HG03045 (cell line): ENCODE measurements around the gene USB1.

Source experiments
- ATAC-seq: cut with Tn5 transposase; IDR thresholded peaks from one replicate; pipeline ENCODE4 v1.9.1; 2021; ENCODE audit warnings: mild to moderate bottlenecking, moderate library complexity; ENCODE audit not compliant: unreplicated experiment

USB1 gene

DNA sequence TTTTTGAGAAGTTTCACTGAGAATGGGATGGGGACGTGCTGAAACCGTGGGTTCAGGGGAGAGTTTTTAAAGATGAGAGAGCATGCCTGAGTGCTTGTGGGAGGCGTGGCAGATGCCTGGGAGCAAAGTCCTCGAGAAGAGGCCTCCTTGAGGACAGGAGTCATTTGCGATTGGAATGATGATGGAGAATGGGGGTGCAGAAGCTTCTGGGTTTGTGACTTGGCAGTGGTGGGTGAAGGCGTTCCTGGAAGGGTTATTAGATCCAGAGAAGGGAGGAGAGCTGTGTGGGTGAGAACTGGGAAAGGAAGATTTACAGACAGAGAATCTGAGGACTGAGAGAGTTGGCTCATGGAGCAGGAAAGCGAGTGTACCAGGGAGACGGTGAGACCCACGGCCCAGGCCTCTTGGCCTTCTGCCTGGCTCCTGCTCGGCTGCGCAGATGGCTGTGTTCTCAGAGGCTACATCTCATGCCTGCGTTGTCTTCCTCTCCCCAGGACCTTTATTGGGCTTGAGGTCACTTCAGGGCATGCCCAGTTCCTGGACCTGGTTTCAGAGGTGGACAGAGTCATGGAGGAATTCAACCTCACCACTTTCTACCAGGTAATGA, 15.7 kb downstream of the USB1 start:
- no peak for ATAC-seq

DNA sequence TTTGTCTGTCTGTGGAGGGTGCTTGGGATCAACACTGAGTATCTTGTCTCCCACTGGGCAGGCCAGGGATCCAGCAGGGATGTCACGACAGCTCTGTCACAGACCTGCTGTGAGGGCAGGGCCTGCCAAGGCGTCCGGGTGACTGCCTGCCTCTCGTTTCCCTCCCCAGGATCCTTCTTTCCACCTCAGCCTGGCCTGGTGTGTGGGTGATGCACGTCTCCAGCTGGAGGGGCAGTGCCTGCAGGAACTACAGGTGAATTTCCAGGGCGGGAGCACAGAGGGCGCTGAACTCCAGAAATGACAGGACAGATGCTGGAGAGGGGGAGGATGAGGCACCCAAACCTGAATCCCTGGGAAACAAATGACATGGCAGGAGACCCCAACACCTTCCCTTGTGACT, 17.6 kb downstream of the USB1 start:
- no peak for ATAC-seq

- ATAC-seq, result no peak
These were observed 18.8 kb downstream of the USB1 start for GRCh38 chr16:58019866-58020538.

DNA sequence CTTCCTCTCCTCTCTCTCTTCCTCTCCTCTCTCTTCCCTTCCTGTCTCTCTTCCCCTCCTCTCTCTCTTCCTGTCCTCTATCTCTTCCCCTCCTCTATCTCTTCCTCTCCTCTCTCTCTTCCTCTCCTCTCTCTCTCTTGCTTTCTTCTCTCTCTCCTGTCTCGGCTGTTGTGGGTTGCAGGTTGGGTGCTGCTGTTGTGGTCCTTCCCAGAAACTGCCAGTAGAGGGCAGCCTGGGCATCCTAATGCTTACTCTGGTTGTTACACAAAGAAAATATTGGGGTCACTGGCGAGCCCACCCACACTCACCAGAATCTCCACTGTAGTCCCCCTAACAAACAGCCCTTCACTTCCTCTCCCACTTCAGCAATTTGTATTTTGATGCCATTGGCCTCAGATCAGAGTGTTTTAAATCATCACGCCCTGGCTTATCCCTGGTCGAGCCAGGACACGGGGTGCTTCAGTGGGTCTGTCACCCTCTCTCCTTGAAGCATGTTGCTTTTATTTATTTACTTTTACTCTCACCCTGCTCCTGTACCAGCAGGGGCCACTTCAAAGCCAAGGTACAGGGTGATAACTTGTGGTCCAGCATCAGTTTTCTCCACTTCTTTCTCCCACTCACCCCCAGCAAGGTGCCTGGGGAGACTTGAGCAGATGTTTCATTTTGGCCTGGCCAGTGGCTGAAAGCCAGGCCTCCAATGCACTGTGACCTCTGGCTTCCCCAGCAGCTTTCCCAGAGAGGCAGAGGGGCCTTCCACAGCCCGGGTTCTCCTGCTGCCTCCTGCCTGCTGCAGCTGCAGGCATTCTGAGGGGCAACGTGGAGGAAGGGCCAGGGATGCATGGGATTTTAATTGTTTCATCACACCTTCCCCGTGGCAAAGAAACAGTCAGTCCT, 19.7 kb downstream of the USB1 start:
- ATAC-seq, result no peak

DNA sequence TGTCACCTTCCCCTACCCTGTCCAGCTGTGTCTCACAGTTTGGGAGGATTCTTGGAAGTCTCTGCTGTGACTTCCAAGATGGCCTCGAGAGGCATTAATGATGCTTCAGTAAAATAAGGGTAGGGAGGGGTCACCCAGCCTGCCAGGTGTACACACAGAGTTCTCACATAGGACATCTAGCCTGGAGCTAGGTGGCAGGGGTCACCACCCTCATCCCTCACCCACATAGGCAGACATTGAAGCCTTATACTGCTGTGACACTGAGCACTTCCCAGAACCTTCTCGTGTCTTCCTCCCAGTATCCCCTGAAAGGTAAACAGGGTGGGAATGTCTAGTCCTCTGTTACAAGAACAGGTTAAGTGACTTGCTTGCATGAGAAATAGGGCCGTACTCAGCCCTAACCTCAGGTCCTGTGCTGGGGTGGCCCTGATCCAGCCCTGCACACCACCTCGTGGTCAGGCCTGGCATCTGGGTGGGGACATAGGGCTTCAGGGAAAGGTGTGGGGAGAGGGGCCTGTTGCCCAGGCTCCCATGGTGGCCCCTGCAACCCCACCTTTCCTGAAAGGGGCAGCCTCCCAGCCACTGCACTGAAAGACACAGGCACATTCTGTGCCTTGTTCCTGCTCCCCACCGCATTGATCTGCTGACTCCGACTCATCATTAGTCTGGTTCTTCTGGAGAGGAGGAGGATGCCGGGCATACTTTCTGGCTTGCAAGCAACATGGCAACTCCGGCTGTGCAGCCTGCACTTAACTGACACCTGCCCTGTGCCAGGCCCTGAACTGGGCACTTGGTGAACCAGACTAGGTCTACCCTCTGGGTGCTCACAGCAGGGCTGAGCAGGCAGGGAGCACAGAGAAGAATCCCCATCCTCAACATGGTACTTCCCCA, 20.7 kb downstream of the USB1 start:
- ATAC-seq, result no peak

- no peak for ATAC-seq
These were observed 21.6 kb downstream of the USB1 start for GRCh38 chr16:58022601-58023371.

- ATAC-seq, result no peak
These were observed 23.5 kb downstream of the USB1 start for GRCh38 chr16:58024486-58025350.

GRCh38 chr16:58025351-58026138, 24.3 kb downstream of the USB1 start, which contains the start of gene MMP15:
Gene MMP15 (plus strand): TSS chr16:58025754. CDS start chr16:58026351, 597 bp downstream.
- ATAC-seq, result peak; percentile 54

DNA sequence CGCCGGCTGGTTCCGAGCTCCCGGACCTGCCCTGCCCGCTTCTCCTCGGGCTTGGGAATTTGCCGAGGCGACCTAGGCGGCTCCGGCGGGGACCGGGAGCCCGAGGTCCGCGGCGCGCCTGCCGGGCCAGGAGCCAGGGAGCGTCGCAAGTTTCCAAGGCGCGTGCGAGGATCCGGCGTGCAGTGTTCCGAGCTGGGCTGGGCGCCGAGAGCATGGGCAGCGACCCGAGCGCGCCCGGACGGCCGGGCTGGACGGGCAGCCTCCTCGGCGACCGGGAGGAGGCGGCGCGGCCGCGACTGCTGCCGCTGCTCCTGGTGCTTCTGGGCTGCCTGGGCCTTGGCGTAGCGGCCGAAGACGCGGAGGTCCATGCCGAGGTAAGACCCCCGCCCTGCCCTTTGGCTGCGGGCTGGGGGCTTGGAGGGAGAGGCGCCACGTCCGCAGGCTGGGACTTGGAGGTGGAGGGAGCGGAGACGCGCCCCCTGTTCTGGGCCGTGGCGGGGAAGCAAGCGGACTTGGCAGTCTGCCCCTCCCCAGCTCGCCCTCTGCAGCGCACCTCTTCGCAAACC, 25.0 kb downstream of the USB1 start:
- ATAC-seq, result no peak

GRCh38 chr16:58026705-58027160, 25.5 kb downstream of the USB1 start:
- no peak for ATAC-seq

DNA sequence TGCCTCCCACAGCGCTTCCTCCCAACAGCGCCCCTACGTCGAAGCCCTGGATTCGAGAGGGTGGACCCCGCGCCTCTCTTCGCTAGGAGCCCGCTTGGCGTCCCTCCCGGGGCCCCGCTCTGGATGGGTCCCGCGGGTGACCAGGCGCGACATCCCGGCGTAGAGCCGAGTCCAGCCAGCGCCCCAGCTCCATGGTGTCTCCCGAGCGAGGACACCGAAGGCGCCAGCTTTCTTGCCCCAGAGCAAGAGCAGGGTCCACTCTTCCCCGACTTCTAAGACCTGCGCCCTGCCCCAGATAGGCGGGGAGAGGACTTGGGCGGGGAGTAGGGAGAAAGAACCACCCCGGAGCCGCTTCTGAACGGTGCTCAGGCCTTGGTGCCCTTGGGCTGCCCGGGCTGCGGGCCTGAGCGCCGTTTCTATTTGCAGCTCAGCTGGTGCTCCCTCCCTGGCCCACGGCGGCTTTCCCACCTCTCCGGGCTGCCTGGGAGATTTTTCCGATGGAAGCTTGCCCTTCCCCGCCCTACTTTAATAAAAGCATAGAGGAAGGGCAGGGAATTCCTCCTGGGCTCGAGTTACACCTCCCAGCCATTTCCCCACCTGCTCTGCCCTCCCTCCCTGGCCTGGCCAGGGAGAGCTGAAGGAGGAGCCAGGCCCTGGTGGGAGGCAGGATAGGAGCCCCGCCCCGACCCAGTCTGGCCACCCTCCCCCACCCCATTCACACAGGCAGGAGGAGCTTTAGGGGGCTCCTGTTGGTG, 26.1 kb downstream of the USB1 start:
- no peak for ATAC-seq

GRCh38 chr16:58027916-58028455, 26.8 kb downstream of the USB1 start:
- no peak for ATAC-seq

- no peak for ATAC-seq
These were observed 27.4 kb downstream of the USB1 start for GRCh38 chr16:58028541-58029070.

- ATAC-seq, result no peak
These were observed 28.2 kb downstream of the USB1 start for GRCh38 chr16:58029410-58029809.

- ATAC-seq, result no peak
These were observed 29.1 kb downstream of the USB1 start for GRCh38 chr16:58030136-58030840.
